GM19397 (cell line): ENCODE measurements around the gene CCDC24.

Experiments
- ATAC-seq: cut with Tn5 transposase; IDR thresholded peaks from one replicate; pipeline ENCODE4 v1.9.1; 2021; ENCODE audit warnings: mild to moderate bottlenecking, moderate library complexity; ENCODE audit not compliant: unreplicated experiment

CCDC24 gene

DNA sequence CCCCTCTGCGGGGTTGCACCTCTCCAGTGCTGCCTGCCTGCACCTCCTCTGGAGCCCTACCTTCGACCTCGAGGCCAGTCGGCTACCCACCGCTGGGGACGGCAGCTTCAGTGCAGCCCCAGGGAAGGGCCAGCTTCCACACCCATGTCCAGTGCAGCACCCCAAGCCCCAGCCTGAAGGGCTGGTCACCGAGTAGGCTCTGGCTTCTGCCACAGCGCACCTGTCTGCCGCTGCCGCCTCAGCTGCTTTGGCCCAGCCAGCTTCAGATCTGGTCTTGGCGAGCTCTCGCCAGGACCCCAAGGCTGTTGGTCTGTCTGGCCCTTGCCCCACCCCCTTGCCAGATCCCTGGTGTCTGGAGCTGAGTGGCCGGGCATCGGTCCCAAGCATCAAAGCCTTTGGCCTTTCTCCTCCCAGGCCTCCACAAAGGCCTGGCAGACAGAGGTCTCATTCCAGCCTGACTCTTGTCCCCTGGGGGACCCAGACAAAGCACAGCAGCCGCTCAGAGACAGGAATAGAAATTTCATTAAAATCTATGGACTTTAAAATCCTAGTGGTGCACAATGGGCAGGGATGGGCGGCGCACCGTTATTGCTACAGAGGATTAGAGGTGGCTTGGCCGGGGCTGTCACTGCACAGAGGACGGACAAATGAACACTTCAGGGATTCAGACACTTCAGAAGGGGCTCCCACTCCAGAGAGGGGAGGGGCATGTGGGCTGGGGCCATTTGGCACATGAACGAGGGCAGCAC is 4.8 kb downstream of the CCDC24 start:
- no peak for ATAC-seq

DNA sequence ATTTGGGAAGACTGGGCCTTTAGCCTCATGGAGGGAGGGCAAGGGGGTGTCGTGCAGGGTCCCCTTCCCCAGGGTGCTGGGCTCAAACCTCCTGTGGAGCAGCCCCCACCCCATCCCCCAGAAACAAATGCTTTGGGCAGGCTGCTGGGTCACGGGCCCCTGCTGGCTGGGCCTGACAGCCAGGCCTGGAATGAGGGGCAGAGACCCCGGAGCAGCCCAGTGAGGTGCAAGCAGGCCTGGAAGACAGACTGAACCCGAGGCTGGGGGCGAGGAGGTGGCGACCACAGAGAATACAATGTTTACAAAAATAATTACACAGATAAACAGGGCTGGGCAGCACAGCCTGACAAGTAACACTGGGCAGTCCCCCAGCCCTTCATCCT is 5.3 kb downstream of the CCDC24 start:
- ATAC-seq = no peak

DNA sequence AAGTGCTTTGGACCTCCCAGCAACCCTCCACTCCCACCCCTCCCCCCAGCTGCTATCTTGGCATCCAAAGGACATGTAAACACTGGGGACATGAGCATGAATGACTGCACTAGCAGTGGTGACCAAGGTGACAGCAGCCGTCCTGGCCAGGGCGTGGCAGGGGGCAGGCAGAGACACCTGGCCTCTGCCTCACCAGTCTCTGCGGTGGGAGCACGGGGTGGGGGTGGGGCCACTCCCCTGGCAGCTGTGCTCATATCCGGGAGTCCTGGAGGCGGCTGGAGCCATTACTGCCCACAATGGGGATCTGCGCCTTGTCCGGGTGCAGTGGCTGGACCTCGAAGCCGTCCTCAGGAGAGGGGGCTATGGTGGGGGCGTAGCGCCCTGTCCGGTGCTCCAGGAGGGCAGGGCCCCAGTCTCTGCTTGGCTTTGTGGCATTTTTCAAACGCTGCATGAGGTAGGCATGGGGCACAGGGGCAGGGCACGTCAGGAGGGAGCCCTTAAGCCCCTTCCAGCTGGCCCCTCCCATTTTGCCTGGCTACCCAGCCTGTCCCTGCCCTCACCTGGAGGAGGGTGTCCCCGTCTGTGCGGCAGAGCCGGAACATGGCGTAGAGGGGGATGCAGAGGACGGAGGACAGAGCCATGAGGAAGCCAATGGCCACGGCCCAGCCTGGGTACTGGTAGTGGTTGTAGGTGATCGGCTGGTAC is 6.0 kb downstream of the CCDC24 start:
- no peak for ATAC-seq

DNA sequence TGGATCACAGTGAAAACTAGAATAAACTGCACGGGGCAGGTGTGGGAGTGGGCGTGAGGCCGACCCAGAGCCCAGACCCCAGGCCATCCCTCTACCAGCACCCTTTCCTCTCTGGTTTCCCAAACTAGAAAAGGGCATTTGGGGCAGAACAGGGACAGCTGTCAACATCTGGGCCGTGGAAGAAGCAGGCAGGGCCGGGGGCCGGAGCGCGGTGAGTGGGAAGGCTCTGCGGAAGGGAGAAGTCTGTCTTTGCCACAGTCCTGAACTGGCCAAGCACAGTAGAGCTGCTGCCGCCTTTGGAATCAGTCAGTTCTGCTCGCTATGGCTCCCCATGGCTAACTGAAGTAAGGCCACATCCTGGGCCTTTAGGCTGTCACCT is 6.6 kb downstream of the CCDC24 start:
- no peak for ATAC-seq

DNA sequence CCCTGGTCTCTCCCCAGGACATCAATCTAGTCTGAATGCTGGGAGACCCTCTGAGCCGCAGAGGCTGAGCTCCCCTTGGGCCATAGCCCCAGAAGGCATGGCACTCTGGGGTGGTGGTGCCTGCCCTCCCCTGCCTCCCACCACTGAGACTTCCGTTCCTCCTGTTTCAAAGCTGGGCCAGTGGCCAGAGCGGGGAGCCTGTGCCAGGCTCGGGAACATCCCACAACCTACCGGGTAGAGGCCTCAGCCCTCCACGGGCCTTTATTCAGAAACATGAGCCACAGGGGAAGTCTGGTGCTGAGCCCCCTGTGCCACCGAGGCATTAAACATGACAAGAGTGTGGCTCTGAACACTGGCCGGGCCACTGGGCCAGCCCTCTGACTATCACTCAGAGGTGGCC is 8.1 kb downstream of the CCDC24 start:
- no peak for ATAC-seq

DNA sequence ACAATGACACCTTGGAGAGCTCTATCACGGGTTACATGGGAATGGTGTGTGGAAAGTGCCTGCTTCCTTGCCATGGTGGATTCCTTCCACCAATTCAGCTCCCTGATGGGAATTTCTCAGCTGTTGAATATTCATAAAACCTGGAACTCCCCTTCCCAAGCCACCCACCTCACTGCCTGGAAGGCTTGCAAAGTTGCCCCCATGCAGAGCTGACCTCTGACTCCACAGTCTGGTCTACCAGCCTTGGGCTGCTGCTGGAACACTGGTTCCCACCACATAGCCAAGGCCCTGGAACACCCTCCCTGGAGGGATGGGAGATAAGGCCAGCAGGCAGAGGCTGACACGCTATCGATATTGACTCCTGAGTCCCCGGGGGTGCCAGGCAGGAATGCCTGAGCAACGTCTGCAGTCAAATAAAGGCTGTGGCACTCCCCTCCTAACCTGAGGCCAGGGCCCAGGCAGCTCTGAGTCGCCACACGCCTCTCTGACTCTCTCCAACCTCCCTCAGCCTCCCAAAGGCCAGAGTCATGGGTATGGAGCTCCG is 8.8 kb downstream of the CCDC24 start:
- ATAC-seq = no peak

DNA sequence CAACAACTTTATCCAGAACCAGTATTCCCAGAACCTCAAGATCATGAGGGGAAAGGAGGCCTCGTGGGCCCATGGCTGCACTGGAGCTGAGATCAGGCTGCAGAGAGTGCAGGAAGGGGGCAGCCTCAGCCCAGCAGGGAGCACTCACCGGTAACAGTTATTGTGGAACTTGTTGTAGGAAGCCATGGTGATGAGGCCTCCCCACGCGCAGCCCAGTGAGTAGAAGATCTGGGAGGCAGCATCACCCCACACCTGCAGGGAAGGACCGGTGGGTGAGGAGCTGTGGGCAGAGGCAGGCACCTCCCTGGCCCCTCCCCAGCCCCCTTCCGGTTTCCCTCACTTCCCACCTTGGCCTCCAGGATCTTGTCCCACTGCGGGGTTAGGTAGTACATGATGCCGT is 10.8 kb downstream of the CCDC24 start:
- no peak for ATAC-seq

DNA sequence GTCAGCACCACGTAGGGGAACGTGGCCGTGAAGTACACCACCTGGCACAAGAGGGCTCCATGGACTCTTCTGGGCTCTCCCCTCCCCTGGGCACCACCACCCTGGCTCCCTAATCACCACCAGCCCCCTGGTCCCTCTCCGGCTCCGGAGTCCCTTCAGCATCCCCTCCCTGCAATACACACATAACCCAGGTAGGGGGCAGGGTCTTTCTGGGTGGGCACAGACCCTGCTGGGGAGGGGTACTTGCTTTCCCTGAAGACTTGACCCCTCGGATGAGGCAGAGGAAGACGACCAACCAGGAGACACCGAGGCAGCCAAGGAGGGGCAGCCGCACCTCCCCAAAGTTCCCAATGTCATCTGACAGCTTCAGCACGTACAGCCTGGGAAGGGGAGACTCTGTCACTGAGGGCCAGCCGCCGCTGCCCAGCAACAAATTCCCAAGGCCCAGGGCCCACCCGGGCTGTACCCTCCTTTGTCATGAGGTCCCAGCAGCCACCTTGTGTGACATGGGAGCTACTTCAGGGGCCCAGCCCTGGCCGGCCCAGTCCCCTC is 11.3 kb downstream of the CCDC24 start:
- ATAC-seq = no peak

DNA sequence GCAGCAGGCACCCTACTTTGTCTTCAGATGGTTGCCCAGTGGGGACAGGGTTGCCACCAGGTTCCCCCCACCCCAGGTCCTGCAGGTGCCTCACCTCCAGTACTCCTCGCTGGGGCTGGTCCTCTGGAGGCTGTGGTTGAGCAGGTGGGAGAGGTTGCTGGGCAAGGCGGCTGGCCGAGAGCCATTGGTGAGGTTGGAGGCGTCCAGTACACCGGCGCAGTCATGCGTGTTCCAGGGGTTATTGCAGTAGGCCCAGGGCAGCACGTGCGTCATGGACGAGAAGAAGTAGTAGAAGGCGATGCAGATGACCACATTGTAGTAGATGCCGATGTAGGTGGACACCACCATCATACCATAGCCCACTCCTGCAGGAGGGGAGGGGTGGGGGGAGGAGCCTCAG is 16.9 kb downstream of the CCDC24 start:
- no peak for ATAC-seq

DNA sequence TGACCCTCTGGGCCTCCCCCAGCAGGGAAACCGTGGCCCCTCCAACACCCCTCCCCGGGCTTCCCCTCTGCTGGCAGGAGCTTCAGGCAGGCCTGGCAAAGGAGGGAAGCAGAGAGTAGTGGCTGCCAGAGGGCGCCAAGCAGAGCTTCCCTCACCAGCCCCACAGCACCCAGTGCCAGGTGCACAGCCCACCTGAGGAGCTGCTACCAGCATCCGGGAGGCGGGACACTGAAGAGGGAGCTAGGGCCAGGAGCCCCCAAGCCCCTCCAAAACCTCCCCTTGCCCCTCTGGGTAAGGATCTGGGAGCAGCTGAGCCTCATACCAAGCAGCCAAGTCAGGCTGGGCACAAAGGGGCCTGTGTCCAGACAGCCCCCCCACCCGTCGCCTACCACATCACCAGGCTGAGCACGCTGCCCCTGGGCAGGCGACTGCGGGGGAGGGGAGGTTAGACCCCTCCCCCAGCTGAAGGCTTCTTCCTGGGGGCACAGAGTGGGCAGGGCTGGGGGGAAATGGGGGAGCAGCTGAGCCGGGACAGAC is 19.6 kb downstream of the CCDC24 start:
- no peak for ATAC-seq

DNA sequence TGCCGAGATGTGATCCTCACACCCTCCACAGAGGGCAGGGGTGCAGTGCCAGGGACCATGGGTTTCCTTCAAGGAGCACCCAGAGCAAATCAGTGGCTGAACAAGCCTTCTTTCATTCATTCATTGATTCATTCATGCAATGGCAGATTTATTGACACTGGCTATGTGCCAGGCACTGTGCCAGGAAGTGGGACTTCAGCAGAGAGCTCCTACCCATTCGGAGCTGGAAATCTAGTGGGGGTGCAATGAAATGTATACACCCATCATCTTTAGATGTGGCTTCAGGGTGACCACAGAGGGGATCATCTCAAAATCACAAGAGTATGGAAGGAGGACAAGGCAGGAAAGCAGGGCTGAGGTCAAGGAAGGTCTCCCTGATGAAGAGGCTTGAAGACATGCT is 21.0 kb downstream of the CCDC24 start:
- no peak for ATAC-seq

DNA sequence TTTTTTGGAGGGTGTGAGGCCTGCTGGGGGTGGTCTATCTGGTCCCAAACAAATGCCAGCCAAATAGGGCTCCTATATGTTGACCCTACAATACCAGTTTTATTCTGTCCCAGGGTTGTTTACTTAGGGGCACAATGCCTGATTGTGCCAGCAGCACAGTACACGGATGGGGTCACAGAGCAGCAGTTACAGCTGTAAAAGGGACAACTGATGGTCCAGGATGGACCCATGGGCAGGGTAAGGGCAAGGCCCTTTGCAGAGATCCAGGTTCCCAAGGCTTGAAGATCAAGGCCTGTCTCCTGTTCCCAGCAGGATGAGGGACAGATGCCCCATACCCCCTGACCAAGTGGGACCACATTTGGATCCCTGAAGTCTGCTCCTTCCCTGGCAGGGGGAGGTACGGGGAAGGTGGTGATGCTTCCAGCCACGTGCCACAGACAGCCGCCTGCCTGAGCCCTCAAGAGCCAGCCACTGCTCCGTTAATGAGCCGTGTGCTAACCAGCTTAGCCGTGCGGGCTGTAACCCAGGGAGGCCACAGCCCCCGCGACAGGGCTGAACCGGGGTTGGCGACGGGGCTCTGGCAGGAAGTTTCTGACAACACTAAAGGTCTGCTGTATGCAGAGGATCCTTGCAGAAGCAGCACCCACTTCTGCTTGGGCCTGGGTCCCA is 21.7 kb downstream of the CCDC24 start:
- no peak for ATAC-seq

DNA sequence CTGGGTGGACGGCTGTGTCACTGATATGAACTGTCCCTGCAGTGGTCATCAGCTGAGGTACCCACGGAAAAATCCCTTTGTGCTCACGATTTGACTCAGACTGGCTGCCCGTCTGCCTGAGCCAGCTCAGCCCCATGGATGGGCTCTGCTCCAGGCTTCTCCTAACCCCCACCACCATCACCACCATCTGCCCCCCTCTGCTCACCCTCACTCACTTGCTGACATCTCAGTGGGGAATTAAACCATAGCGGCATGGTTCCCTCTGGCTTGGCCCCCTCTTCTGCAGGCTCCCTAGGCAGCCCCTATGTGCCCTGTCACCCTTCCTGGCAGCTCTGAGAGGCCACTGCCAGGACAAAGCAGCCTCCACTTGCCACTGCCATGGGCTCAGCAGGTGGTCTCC is 22.6 kb downstream of the CCDC24 start:
- no peak for ATAC-seq

DNA sequence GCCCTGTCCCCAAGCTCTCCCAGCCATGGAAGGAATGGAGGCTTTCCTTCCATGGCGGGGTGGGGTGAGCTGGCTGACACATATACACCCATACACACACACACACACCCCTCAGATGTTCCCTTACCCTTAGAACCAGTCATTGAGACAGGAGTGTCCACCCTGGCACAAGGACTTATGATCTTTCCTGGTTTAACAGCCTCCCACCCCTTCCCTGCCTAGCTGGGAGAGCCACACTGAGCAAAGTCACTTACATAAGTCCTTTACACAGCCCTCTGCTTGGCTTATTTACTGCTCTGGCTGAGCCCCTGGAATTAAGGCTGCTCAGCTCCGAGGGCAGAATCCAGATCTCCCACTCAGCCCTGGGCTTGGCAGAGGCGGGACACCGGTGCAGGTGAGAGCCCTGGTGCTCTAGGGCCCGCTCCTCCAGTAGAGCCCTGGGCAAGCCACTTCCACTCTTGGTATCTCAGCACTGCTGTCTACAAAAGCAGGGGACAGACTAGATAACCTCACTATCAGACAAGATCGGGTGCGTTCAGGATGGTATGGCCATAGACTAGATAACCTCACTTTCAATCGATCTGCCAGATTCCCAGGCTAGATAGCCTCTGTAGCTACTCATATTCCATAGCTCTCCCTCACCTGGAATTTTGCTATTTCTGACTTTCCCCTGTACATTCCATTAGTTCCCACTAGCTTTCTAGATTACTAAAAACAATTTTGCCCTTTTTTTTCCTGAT is 23.1 kb downstream of the CCDC24 start:
- ATAC-seq = no peak

DNA sequence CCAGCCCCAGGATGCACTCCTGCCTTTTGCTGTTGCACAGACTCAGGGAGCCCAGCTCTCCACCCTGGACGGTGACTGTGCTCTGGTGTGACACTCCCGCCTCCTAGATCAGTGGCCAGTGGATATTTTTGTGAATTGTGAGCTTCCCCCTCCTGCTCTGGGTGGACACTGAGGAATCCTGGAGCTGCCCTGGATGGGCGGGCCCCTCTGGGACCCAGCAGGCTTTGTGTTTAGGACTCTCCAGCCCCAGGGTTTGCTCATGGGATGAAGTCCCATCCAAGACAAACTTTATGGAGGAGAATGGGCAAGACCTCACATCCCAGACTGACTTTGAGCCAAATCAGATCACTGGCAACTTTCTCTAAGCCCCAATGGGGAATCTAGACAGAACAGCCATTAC is 23.8 kb downstream of the CCDC24 start:
- no peak for ATAC-seq

DNA sequence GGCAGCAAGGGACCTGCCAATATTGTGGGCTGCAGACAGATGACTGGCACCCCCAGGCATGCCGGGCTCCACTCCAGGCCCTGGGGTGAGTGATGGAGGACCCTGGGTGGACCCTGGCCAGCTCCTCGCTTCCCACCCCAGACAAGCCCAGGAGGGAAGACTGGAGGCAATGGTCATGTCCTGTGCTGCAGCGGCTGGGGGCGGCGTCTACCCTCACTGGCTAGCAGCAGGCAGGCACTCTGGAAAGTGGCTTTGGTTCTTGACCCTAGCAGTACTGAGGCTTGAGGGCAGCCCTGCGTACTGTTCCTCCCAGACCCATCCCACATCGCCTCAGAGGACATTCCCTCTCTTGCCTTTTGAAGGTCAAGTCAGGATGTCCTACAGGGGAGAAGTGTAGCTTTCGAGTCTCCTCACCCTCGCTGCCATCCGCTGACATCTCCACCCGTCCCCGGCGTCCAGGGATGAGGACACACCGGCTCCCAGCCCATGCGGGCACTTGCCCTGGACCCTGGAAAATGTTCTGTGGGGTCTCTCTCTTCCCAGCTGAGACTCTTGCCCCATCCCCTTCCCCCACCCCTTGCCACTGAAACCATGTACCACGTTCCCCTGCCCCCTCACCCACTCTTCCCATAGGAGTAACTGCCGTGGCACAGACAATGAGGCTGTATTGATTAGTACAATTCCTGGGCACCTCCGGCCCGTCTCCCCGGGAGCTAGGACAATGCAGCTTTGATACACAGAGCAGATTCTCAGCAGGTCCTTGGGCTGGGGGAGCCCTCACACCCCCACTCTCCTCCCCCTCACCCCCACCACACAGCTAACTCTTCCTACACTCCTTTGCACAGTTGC is 24.9 kb downstream of the CCDC24 start:
- ATAC-seq = no peak

DNA sequence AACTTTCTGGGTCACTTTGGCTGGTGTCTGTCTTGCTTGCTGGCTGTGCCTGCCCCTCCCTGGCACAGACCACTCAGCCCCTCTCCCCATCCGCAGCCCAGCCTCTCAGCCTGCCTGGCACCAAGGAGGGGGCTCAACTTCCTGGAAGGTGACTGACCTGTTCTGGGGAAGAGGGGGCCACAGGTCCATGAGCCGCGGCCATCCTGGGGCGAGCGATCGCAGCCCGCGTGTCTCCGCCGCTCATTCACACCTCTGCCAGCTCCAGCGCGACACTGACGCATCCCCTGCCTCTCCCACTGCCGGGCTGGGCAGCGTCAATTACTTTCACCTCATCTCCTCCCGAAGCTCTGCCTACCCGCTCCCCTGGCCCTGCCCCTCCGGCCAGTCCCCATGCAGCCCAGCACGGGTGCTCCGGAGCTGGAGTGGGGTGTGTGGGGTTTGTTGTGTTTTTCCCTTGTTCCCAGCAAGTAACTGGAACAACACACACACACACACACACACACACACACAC is 25.5 kb downstream of the CCDC24 start:
- no peak for ATAC-seq

DNA sequence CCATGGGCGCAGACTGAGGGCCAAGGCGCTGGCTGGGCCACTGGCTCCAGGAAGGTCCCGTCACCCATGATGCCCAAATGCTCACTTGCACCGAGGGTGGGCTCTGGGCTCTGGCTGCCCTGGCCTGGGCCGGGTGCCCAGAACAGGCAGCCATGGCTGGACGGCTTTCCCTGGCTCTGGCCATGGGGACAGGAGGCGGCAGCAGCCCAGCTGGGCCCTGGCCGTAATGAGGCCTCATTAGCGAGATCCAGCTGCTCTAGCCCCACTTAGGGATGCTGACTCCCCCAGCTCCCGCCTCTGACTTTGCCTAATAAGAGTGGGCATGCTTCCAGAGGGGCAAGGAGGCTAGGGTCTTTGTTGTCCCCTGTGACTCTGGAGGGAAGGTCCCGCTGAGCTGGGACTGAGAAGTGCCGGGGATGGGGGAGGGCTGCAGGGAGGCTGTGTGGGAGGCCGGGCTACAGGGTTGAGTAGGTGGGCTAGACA is 28.1 kb downstream of the CCDC24 start:
- no peak for ATAC-seq

DNA sequence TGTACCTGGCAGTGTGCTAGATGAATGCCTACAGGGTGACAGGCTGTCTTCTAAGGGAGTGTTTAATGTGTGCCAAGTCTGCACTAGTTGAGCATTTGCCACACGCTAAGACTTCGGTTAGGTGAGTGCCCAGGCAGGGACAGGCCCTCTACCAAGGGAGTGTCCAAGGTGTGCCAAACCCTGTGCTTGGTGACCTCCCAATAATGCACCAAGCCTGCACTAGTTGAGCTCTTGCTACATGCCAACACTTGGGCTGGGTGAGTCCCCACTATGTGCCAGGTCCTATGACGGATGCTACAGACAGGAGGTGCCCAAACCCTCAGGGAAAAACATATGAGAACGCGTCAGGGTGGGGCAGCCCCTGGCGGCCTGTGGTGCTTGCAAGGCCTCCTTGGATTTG is 29.1 kb downstream of the CCDC24 start:
- ATAC-seq = no peak
